T-helper 9 cell (primary cell): ENCODE data around the gene KLRG1.

Experiments used
- DNase-seq: peaks from one replicate; pipeline ENCODE4 v3.0.0-alpha.2; 2020
- total RNA-seq, 2 donors: gene quantifications; one replicate each; lab custom pipeline; 2026; lab: John Stamatoyannopoulos, UW

KLRG1 gene
- 29.6 to 72.9 reads per million in 2 donors for total RNA-seq

DNA sequence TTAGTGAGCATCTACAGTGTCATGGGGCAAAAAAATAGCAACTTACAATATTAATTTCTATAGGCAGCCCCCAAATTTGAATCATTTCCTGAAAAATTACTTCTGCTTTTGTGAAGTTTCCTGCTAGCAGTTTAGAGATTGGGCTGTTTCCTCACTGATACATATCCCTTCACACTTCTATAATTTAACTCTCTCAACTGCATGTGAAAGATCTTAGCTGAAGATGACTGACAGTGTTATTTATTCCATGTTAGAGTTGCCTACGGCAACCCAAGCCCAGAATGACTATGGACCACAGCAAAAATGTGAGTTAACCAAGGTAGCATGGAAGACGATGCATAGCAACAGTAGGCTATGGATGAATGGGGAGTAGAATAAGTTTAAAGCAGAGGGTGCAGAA lies at the start of gene KLRG1:
KLRG1 (plus strand) TSS at position 134 of the 400 bp plus-strand sequence; CDS start at position 224, 90 bp downstream.
- DNase-seq = no peak

DNA sequence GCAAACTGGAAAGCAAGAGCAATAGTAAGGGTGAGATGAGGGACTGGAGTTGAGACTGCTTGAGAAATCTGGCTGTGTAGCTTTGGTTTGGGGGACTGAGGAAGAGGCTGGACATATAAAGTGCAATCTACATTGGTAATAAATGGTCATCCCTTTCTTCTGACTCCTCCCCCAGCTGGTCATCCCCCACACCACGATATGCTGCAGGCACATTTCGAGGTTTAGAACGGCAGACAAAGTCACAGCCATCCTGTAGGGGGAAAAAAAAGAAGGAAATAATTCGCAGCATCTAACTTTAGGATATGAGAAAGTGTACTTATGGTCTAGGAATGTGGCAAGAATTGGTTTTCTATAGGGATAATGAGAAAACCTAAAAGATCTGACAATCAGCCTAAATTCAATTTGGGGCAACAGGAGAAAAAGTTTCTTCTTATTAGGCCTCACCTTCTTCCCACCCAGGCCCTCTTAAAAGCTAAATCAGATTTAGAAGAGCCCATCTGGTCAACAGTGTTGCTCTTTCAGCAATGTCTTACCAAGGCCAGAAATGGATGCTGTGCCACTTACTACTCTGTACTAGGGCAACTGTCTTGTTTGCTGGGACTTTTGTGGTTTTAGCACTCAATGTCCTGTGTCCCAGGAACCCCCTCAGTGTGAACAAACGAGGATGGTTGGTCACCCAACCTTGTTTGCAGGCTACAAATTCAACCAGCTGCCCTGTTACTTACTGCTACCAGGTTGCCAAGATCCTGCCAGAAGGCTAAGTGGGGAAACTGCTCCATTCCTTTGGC lies 47.5 kb upstream of the KLRG1 start:
- DNase-seq = no peak

DNA sequence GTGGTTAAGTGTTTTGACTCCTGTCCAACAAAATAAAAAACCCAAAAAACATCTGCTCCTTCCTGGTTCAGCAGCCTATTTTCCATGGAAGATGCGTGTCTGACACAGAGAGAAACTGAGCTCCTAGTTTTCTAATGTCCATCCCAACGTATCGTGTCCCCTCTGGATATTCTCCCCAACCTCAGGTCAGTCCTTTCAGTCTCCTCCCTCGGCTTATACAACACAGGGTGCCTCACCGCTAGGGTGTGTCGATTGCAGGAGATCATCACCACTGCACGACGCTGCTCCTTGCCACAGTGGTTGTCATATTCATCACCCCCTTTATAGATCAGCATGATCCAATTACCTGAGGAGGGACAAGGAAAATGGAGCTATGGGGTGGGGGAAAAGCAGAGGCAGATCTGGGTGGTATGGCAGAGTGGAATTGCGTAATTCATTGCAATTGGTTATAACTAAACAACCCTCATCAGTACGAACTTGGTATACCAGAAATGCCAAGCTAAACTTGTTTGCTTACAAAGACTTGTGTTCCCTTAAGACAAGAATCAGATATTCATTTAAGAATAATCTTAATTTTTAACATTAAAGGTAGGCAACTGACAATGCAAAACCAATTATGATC lies 45.7 kb upstream of the KLRG1 start:
- no peak for DNase-seq

DNA sequence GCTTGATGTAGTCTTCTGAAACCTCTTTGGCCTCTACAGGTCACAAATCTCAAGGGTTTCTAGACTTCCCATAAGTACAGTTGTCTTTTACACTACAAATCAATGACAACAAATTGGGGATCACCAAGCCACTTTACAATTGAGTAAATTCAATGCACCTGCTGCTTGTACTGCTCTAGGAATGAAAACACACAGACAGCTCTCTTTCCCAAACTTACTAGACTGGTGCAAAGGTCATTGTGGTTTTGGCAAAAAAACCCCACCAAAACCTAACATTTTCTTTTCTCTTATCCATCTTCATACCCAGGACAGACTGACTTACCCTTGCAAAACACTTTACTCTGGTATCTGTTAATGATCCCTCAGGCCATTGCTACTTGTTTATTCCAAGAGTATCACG lies 42.6 kb upstream of the KLRG1 start:
- no peak for DNase-seq

DNA sequence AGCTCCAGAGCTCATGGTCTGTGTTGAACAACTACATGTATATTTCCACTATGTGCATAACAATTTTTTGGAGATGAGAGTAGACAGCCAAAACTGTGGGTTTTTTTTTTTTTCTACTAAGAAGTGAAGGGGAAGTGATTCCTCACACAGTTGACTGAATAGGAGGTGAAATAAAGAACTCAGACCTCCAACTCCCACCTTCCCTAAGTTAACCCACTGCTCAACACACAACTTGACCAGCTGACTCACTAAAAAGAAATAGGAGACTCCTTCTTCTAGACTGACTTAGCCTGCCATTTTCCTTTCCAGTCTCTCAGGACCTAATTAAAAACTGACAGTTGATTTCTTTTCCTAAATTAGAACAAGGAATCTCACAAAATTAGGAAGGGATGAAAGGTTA lies 41.6 kb upstream of the KLRG1 start:
- no peak for DNase-seq

DNA sequence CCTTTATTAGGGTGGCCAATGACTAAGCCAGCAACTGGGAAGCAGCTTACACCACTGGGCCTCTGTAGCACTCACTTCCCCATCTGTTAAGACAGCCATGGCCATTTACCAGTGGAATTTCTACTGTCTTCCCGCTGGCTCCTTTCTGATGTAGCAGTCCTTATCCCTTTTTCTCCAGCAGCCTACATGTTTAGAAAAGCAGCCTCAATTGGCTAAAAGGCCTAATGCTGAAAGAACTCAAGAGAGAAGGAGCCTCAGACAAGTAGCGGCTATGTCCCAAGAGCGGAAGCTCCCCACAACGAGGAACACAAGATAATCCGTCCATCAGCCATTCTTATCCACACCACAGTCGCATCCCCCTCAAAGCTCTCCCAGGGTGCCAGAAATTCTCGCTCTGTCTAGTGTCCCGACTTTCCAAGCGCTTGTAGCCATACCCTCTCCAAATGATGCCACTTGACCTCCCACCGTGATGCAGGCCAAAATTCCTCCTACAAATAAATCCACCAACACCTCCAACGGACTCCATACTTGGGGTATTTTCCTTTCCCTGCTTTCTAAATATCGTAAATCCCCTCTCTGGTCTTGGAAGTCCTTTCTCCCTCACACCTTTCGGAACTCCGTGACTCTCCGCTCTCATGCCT lies 40.5 kb upstream of the KLRG1 start:
- no peak for DNase-seq

DNA sequence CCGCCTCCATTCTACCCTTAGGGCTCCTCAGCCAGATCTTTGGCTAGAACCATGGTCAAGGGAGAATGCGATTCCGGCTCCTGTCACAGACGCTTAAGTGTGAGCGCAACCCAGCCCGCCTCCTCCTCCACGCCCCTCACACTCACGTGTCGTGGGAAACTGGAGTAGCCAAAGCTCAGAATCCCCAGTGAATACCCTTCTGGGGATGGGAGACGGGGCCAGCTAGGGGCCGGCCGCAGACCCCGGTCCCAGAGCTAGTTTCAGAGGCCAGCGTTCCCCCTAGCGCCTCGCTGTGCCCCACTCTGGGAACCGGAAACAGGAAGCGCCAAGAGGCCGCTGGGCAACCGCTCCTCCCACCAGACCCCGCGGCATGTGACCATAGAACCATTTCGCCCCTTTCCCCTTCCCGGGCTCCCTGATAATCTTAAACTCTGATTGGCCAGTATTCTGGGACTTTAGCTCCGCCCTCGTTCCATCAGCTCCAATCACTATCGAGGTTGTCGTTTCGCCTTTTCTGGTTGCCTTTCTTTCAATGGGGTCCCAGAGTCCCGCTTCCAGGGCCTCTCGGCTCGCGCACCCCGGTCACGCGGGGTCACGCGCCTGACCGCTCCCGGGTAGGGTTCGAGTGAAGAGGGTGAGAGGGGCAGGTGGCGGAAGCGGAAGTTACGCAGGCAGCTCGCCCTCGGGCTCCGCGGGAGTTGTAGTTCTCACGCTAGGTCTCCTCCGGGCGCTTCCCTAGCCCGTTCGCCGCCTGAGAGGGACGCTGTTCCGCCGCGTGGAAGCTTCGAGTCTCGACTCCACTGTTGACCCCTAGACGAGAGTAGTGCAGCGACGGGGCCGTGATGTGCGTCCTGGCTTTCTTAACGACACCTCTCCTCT lies 39.8 kb upstream of the KLRG1 start, which contains the start of gene M6PR:
M6PR (minus strand) TSS at position 304 of the 879 bp plus-strand sequence. CDS start 3,241 bp downstream, outside the sequence.
- peak; percentile 80 for DNase-seq

DNA sequence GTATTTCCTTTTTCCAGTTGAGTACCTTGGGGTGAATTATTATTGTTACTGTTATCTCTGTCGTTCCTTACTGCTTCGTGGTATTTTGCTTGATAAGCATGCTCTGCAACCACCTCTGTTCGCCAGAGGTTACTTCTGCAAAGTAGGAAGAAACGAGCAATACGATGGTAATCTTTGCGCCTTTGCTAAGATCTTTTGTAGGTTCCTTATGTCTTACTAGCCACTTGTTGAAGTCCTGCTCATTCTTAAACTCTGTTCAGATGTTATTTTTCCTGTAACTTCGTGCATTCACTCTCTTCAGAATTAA lies 39.2 kb upstream of the KLRG1 start:
- no peak for DNase-seq

DNA sequence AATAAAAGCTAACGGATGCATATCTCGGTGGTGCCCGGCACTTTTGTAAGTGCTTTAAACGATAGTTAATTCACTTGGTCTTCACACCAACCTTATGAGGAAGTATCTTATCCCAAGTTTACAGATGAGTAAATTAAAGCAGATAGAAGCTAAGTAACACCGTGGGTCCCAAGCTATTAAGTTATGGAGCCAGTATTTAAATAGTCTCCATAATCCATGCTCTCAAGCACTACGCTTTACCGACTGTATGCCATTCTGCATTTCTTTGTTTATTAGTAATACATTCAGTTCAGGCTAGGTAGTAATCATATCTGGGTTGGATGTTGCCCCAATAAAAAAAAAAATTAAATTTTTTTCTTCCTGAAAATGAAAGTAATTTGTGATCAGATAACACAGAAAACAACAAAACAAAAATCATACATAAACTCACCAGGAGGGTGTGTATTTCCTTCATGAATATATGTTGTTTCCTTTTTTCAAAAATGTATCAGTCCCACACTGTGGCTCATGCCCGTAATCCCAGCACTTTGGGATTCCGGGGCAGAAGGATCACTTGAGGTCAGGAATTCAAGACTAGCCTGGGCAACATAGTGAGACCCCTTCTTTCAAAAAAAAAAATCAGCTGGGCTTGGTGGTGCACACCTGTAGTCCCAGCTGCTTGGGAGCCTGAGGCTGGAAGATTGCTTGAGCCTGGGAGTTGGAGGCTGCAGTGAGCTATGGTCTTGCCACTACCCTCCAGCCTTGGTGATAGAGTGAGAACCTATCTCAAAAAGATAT lies 38.5 kb upstream of the KLRG1 start:
- DNase-seq = no peak

DNA sequence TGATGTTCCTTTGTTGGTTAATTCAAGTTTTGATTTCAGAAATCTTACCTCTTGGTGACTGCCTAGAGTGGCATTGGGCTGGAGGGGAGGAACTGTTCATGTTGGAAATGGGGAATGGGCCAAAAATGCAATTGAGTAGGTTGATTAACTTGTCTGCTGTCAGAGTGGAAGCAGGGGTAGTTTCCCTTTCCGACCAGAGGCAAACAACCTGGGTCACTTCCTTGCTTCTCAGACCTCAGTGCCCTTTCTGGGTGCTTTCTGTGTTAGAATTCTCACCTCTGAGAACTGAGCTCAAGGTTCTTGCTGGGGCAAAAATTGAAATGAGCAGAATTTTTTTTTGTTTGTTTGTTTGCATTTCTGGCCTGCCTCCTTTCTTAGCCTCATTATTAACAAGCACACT lies 37.6 kb upstream of the KLRG1 start:
- no peak for DNase-seq

DNA sequence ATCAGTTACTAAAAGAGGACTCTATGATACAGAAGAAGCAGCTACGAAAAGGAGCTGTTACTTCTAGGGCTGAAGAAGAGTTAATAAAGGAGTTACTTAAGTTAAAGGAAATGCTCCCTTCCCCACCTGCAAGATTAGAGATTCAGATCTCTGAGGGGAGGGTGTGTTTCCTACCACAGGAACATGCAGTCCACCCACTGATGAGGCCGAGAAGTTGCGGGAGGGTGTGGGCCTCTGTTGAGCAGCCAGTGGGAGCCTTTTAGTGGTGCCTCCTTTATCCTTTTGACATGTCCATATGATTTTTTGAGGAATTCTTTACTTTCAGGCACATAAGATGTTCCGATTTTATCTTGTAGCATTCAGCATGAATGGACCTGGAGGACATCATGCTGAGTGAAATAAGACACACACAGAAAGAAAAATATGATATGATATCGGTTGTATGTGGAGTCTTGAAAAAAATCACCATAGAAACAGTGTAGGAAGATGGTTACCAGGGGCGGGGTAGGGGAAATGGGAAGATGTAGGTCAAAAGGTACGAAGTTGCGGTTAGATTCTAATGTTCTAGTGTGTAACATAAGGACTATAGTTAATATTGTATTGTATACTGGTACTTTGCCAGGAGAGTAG lies 35.5 kb upstream of the KLRG1 start:
- DNase-seq = peak; percentile 54

DNA sequence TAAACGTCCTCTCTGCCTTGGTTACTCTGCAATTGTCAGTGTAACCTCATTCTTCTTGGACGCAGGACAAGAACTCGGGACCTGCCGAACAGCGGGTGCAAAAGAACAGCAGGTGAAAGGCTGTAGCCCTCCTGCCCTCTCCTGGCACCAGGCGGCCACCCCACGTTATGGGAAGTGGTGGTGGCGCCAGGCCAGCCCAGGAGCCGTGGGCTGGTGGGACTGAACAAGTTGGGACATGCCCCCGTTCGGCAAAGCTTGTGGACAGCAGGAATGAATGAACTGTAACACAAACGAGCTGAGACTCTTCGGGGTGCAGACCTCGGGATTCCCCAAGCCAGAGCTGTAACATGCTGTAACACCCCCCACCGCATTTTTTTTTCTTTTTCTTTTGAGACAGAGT lies 33.3 kb upstream of the KLRG1 start:
- no peak for DNase-seq

DNA sequence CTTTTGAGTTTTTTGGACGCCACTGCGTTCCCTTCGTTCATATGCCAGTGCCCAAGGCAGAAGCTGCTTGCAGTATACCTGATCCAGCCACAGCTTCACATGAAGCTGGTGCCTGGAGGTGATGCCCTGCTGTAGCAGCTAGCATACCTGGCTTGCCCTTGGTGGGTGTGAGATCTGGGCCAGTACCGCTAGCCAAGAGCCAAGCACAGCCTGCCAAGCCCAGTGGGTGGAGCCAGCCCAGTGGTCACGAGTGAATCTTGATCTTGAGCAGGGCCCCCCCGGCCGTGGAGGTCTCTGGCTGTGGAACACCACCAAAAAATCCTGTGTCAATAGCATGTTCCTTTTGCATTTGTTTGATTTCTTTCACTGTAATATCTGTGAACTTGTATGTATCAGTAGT lies 32.6 kb upstream of the KLRG1 start:
- DNase-seq = no peak

DNA sequence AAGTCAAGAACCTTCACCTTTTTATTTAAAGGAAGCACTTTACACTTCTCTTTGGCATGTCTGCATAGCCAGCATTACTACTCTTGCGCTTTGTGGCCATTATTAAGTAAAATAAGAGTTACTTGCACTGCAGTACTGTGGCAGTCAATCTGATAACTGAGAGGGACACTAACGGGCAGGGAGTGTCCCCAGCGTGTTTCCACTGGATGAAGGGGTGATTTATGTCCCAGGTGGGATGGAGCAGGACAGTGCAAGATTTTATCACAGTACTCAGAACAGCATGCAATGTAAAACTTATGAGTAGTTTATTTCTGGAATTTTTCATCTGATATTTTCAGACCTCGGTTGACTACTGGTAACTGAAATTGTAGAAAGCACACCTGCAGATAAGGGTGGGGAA lies 31.8 kb upstream of the KLRG1 start:
- DNase-seq = no peak

DNA sequence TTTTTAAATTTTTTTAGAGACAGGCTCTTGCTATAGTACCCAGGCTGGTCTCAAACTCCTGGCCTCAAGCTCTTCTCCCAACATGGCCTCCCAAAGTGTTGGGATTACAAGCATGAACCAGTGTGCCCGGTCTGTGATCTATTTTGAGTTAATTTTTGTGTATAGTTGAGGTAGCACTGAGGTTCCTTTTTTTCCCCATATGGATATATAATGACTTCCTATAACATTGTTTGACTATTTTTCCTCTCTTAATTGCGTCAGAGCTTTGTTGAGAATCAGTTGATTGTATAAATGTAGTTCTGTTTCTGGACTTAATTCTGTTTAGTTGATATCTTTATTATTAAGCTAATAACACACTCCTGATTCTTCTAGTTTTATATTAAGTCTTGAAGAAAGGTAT lies 31.3 kb upstream of the KLRG1 start:
- no peak for DNase-seq

DNA sequence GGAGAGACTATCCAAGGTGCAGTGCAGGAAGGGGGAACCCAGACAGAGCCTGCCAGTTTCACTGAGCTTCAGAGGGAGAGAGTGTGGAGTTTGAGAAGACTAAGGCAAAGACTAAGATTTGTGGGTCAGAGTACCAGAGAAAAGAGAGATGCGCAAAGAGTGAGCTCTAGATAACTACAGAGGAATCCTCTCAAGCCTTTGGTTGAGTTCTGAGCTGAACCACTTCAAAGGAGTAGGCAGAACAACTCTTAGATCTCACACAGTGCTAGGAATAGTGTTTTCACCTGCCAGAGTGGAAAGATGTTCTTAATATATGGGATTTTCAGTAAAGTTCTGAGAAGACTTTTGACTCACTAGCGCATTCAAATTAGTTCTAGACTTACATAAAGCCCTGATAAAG lies 29.2 kb upstream of the KLRG1 start:
- DNase-seq = no peak

DNA sequence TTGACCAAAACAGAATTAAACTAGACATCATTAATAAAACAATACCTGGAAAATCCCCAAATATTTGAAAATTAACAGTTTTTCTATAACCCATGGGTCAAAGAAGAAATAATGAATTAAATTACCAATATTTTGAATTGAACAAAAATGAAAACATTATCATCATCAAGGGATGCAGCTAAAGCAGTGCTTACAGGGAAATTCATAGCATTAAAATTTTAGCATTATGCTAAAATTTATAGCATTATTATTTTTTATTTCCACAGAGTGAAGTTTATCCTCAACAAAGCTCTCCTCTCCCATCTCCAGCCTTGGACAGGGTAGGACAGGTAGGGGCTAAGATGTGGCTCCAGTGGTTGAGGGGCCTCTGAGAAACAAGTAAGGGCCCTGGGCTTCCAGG lies 20.6 kb upstream of the KLRG1 start:
- no peak for DNase-seq

DNA sequence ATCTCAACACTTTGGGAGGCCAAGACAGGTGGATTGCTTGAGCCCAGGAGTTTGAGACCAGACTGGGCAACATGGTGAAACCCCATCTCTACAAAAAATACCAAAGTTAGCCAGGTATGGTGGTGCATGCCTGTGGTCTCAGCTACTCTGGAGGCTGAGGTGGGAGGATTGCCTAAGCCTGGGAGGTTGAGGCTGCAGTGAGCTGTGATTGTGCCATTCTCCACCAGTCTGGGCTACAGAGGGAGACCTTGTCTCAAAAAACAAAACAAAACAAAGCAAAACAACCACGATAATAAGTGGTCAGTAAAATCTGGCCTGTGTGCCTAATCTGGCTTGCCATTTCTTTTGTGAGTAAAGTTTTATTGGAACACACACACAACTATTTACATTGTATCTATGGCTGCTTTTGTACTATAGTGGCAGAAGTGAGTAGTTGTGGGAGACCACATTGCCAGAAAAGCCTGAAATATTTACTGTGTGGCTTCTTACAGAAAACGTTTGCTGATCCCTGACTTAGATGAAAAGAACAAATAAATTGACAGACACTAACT lies 19.4 kb upstream of the KLRG1 start:
- no peak for DNase-seq

DNA sequence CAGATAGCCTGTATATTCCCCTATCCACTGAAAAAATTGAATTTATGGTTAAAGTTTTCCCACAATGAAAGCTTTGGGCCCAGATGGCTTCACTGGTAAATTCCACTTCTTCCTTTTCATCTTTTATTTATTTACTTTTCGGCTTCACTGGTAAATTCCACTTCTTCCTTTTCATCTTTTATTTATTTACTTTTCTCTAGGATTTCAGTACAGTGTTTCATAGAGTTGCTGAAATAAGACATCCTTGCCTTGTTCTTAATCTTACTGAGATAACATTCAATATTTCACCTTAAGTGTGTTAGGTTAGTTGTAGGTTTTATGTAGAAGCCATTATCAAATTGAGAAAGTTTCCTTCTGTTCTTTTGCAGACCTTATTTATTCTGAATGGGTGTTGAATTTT lies 18.9 kb upstream of the KLRG1 start:
- no peak for DNase-seq

DNA sequence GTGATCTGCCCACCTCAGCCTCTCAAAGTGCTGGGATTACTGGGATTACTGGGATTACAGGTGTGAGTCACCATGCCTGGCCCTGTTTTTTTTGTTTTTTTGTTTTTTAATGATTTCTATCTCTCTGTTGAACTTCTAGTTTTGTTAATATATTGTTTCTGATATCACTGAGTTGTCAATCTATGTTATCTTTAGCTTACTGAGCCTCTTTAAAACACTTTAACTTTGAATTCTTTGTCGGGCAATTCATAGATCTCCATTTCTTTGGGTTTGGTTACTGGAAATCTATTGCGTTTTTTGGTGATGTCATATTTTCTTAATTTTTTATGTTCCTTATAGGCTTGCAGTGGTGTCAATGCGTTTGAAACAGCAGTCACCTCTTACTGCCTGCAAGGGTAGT lies 9.2 kb upstream of the KLRG1 start:
- no peak for DNase-seq

DNA sequence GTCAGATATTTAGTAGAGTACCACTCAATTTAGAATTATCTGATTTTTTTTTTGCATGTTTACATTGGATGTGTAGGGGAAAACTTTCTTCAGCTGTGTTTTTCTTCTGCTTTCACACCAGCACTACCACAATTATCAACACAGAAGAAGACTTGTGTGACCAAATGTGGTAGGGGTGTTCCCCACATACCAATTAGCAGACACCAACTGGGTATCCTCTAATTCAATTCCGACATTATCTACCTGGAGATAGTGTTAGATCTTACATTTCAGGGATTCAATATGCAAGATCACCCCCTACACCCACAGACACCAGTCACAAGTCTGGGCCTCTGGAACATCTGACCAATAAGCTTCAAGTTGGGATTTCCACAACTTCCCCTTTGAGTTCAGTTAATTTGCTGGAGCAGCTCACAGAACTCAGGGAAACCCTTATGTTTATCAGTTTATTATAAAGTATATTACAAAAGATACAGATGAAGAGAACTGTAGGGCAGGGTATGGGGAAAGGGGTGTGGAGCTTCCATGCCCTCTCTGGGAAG lies 4.1 kb upstream of the KLRG1 start:
- DNase-seq = no peak
